Spleen (tissue), 11 donors: ENCODE data around the gene PCGF5. TPM values are rescaled to one million over a fixed set of nuclear protein-coding genes. Genes with fewer than 3 reads are reported as not detected.
A peak's percentile ranks its signal among the peaks of the same experiment; 100 is the strongest.

Experiments
- DNase-seq: peaks from one replicate; pipeline ENCODE4 v3.0.0-alpha.2; 2020
- H3K27ac ChIP-seq, 8 donors: fragments of 200-600 bp; sonication (generic) in 7 of 8; 1 replicate in 4 of 8; 2 replicates in 4 of 8; pipeline versions ENCODE4 v1.5.0 to v1.8.0; 2016 to 2021; ENCODE audit warnings: inconsistent platforms in 4 of 8, mild to moderate bottlenecking in 4 of 8, moderate library complexity in 1 of 8
- H3K27me3 ChIP-seq, 7 donors: fragments of 200-600 bp; sonication (generic) in 6 of 7; replicated peaks in 1 of 7; 1 replicate in 4 of 7; 2 replicates in 3 of 7; pipeline versions ENCODE4 v1.5.0 to v1.8.0; 2016 to 2021; ENCODE audit warnings: inconsistent platforms in 3 of 7, mild to moderate bottlenecking in 1 of 7
- H3K36me3 ChIP-seq, 6 donors: fragments of 200-600 bp; sonication (generic) in 5 of 6; 1 replicate in 4 of 6; 2 replicates in 2 of 6; pipeline versions ENCODE4 v1.5.0 to v1.8.0; 2016 to 2021; ENCODE audit warnings: inconsistent platforms in 2 of 6
- H3K4me1 ChIP-seq, 6 donors: fragments of 200-600 bp; sonication (generic) in 5 of 6; 1 replicate in 3 of 6; 2 replicates in 3 of 6; pipeline versions ENCODE4 v1.5.0 to v1.8.0; 2016 to 2021; ENCODE audit warnings: inconsistent platforms in 3 of 6
- H3K4me3 ChIP-seq, 8 donors: fragments of 200-600 bp; sonication (generic) in 7 of 8; 1 replicate in 4 of 8; 2 replicates in 4 of 8; pipeline versions ENCODE4 v1.5.0 to v1.8.0; 2016 to 2021; ENCODE audit warnings: inconsistent platforms in 4 of 8, mild to moderate bottlenecking in 4 of 8, moderate library complexity in 2 of 8
- H3K9me3 ChIP-seq, 8 donors: fragments of 200-600 bp; sonication (generic) in 7 of 8; 1 replicate in 4 of 8; 2 replicates in 4 of 8; pipeline versions ENCODE4 v1.5.0 to v1.8.0; 2016 to 2021; ENCODE audit warnings: inconsistent platforms in 4 of 8
- POLR2A ChIP-seq, 3 donors: fragments of 450-650 bp; IDR thresholded peaks; one replicate each; pipeline ENCODE4 v1.5.1; 2017; ENCODE audit warnings: antibody characterized with exemption in 3 of 3, mild to moderate bottlenecking in 1 of 3
- POLR2AphosphoS5 ChIP-seq, 3 donors: sonication (generic); formaldehyde crosslinking; IDR thresholded peaks; one replicate each; pipeline ENCODE4 v1.5.1; 2017; ENCODE audit warnings: antibody characterized with exemption in 3 of 3
- WGBS, 5 donors: extraction: QIAGEN DNeasy Blood & Tissue Kit in 3 of 5; methylation state at CpG; one replicate each; pipeline versions ENCODE4 v1.1.5 to v1.1.7; 2013 to 2018; 5-methylcytosine and 5-hydroxymethylcytosine counted together
- intact Hi-C: fragments of 100-400 bp; cut with DNase I; formaldehyde crosslinking; loops from one replicate; pipeline ENCODE4 v1.15.0; 2023; ENCODE audit warnings: low total_unique reads
- polyA plus RNA-seq, 3 donors: library from polyadenylated mRNA; stranded (reverse); fragments of 200-250 nt; gene quantifications; one replicate each; pipeline ENCODE4 v1.2.1, GENCODE V29; 2013
- total RNA-seq, 7 donors: library from RNA; depleted of rRNA in 3 of 7; stranded (reverse); fragments of >200 nt in 3 of 7; fragmentation: NEBNext Ultra II Directional in 4 of 7; extraction: Animal tissue kit (Norgen Biotek cat#: 25700) in 4 of 7; gene quantifications; one replicate each; pipeline versions ENCODE4 v1.1.0 to v1.2.1, GENCODE V29; 2016 to 2021
- TF ChIP-seq, protein P1 (sequence below), 11 experiments: fragments of 200-600 bp in 7 of 11; fragments of 450-650 bp in 4 of 11; sonication (generic) in 4 of 11; IDR thresholded peaks in 8 of 11; conservative IDR thresholded peaks in 3 of 11; 1 replicate in 7 of 11; 2 replicates in 4 of 11; pipeline versions ENCODE4 v1.4.0 to v1.8.0; 2016 to 2021; ENCODE audit warnings: antibody characterized with exemption in 11 of 11, inconsistent platforms in 4 of 11, mild to moderate bottlenecking in 1 of 11
- donor health status: healthy with polysubstance abuse.
- donor health status: DM: no; HTN: no; CAD: no; lungs with moderate emphysema.
- donor health status: DM: no; HTN: no; CAD: no.
- donor health status: Bipolar disorder and iron deficiency.
- donor health status: healthy.
- donor health status: DM: no; HTN: no; CAD: no.
- donor health status: DM: yes; HTN: yes; CAD: no.

PCGF5 gene
- total and polyA plus RNA-seq, 10 donors: 20.4 to 68.5 (median 50.8) TPM

- no peak for DNase-seq
- TF ChIP-seq POLR2AphosphoS5 (IDR thresholded peaks at IDR 0.05): no peak
- TF ChIP-seq, protein P1, sequence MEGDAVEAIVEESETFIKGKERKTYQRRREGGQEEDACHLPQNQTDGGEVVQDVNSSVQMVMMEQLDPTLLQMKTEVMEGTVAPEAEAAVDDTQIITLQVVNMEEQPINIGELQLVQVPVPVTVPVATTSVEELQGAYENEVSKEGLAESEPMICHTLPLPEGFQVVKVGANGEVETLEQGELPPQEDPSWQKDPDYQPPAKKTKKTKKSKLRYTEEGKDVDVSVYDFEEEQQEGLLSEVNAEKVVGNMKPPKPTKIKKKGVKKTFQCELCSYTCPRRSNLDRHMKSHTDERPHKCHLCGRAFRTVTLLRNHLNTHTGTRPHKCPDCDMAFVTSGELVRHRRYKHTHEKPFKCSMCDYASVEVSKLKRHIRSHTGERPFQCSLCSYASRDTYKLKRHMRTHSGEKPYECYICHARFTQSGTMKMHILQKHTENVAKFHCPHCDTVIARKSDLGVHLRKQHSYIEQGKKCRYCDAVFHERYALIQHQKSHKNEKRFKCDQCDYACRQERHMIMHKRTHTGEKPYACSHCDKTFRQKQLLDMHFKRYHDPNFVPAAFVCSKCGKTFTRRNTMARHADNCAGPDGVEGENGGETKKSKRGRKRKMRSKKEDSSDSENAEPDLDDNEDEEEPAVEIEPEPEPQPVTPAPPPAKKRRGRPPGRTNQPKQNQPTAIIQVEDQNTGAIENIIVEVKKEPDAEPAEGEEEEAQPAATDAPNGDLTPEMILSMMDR (IDR thresholded peaks at IDR 0.05 in 8 of 11, conservative IDR thresholded peaks at IDR 0.05 in 3 of 11): no peak
- no peak for TF ChIP-seq POLR2A (IDR thresholded peaks at IDR 0.05)
- Histone ChIP-seq H3K36me3 (no peaks in the 10 kb centered on the region), H3K27ac (no peak overlapping the region), H3K4me1 (peaks cover 3 to 15% (median 10%) of the 10 kb centered on the region in 6 donors), H3K27me3 (peaks cover 0 to 6% (median 0%) of the 10 kb centered on the region in 7 donors), H3K4me3 (no peak overlapping the region), H3K9me3 (no peaks in the 10 kb centered on the region)
- 71 to 92% (median 74%) methylated on average over 3 of the region's 3 CpGs for WGBS, 5 donors
- intact Hi-C loops: no loop called here
Measured at GRCh38 chr10:91294134-91294906, 73.9 kb downstream of the PCGF5 start.

- no peak overlapping the region for H3K4me3 ChIP-seq
- WGBS, 5 donors: 81 to 89% (median 88%) methylated on average over 6 of the region's 6 CpGs
- intact Hi-C loops: no loop called here
- TF ChIP-seq POLR2A (IDR thresholded peaks at IDR 0.05) (no peak), POLR2AphosphoS5 (IDR thresholded peaks at IDR 0.05) (no peak)
- TF ChIP-seq, protein P1 (IDR thresholded peaks at IDR 0.05 in 8 of 11, conservative IDR thresholded peaks at IDR 0.05 in 3 of 11): no peak
- H3K27me3 ChIP-seq: peaks cover 0 to 6% (median 0%) of the 10 kb centered on the region in 7 donors
- no peak overlapping the region for H3K27ac ChIP-seq
- peaks cover 3 to 15% (median 10%) of the 10 kb centered on the region in 6 donors for H3K4me1 ChIP-seq
- no peaks in the 10 kb centered on the region for H3K9me3 ChIP-seq
- DNase-seq: no peak
- H3K36me3 ChIP-seq: no peaks in the 10 kb centered on the region
Measured at GRCh38 chr10:91295346-91295745, 74.9 kb downstream of the PCGF5 start.

- Histone ChIP-seq H3K27ac (no peak overlapping the region), H3K4me1 (peaks cover 3 to 15% (median 10%) of the 10 kb centered on the region in 6 donors), H3K27me3 (peaks cover 0 to 6% (median 0%) of the 10 kb centered on the region in 7 donors), H3K9me3 (no peaks in the 10 kb centered on the region), H3K36me3 (no peaks in the 10 kb centered on the region), H3K4me3 (no peak overlapping the region)
- WGBS, 5 donors: 34 to 47% (median 37%) methylated on average over 2 of the region's 2 CpGs
- DNase-seq: no peak
- intact Hi-C loops: no loop called here
- TF ChIP-seq POLR2A (IDR thresholded peaks at IDR 0.05) (no peak), POLR2AphosphoS5 (IDR thresholded peaks at IDR 0.05) (no peak)
- TF ChIP-seq, protein P1 (IDR thresholded peaks at IDR 0.05 in 8 of 11, conservative IDR thresholded peaks at IDR 0.05 in 3 of 11): no peak
Measured at GRCh38 chr10:91296471-91296870, 76.0 kb downstream of the PCGF5 start.

DNA sequence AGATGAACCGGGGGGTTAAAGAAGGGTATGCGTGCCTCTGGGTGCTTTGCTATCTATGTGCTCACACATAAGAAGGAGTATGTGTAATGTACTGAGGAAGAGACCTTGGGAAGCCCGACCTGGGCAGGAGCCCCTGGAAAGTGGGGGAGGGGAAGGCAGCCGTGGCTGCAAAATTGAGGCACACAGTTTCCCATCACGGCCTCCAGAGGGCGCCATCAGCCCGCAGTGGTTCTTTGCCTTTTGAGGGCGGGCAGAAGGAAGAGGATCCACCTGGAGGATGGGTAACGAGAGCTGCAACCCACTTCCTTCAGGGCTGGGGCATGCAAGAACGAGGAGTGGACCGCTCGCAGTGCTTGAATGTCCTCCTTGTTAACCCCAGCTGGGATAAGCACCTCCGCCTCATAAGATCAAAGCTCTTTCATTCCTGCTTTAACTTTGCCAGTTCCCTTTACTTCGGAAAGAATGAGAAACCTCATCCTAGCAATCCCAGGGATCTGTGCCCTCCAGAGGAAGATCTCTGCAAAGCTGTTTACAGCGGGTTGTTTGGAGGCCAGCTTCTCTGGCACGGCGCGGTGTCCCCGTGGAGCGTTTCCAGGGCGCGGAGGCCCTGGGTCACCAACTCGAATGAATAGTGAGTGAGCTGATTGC is 77.9 kb downstream of the PCGF5 start:
- H3K4me3 ChIP-seq: peak overlapping the region; percentile 4 to 63 (median 32)
- H3K36me3 ChIP-seq: no peaks in the 10 kb centered on the region
- no peaks in the 10 kb centered on the region for H3K9me3 ChIP-seq
- peaks cover 0 to 6% (median 0%) of the 10 kb centered on the region in 7 donors for H3K27me3 ChIP-seq
- TF ChIP-seq, protein P1 (IDR thresholded peaks at IDR 0.05 in 8 of 11, conservative IDR thresholded peaks at IDR 0.05 in 3 of 11): peak; percentile 61 to 89 (median 80)
- TF ChIP-seq POLR2AphosphoS5 (IDR thresholded peaks at IDR 0.05): peak; percentile 31 to 46 (median 37)
- no peak for TF ChIP-seq POLR2A (IDR thresholded peaks at IDR 0.05)
- H3K4me1 ChIP-seq: peaks cover 3 to 15% (median 10%) of the 10 kb centered on the region in 6 donors
- peak overlapping the region in 1 of 8 donors; percentile 43 for H3K27ac ChIP-seq
- intact Hi-C loops: no loop called here
- 4 to 9% (median 5%) methylated on average over 23 of the region's 23 CpGs for WGBS, 5 donors
- DNase-seq: peak; percentile 90
